ENCODE results near the gene AFAP1. TPM values are rescaled to one million over a fixed set of nuclear protein-coding genes. Genes with fewer than 3 reads are reported as not detected.

The AFAP1 gene
- total RNA-seq, 4 donors from 2014 or later = 8.3 to 27.1 (median 11.1) TPM

- Histone ChIP-seq H3K27me3 (no peaks in the 10 kb centered on the region), H3K27ac (no peak overlapping the region), H3K36me3 (peaks cover 72% of the 10 kb centered on the region), H3K4me3 (no peak overlapping the region), H3K9me3 (no peaks in the 10 kb centered on the region), H3K4me1 (no peaks in the 10 kb centered on the region)
- TF ChIP-seq EP300 (IDR thresholded peaks at IDR 0.05) (no peak), CTCF (IDR thresholded peaks at IDR 0.05) (no peak), POLR2A (IDR thresholded peaks at IDR 0.05) (no peak), POLR2AphosphoS5 (IDR thresholded peaks at IDR 0.05) (no peak)
- DNase-seq (ENCODE audit: low spot score in 2 of 2) = peak in 1 of 2 donors; percentile 19
- WGBS = 77% methylated on average over 6 of the region's 6 CpGs
These were observed 168.6 kb downstream of the AFAP1 start for GRCh38 chr4:7771056-7771455.

GRCh38 chr4:7770224-7771050, 169.2 kb downstream of the AFAP1 start:
- WGBS = 81% methylated on average over 13 of the region's 13 CpGs
- Histone ChIP-seq H3K27ac (no peak overlapping the region), H3K27me3 (no peaks in the 10 kb centered on the region), H3K4me1 (no peaks in the 10 kb centered on the region), H3K4me3 (no peak overlapping the region), H3K9me3 (no peaks in the 10 kb centered on the region), H3K36me3 (peaks cover 78% of the 10 kb centered on the region)
- DNase-seq (ENCODE audit: low spot score in 2 of 2) = peak in 1 of 2 donors; percentile 28
- TF ChIP-seq CTCF (IDR thresholded peaks at IDR 0.05) = peak in 1 of 2 donors; percentile 30
- no peak for TF ChIP-seq POLR2A (IDR thresholded peaks at IDR 0.05)
- TF ChIP-seq POLR2AphosphoS5 (IDR thresholded peaks at IDR 0.05) = no peak
- TF ChIP-seq EP300 (IDR thresholded peaks at IDR 0.05) = no peak

GRCh38 chr4:7769396-7770223, 170.1 kb downstream of the AFAP1 start:
- Histone ChIP-seq H3K36me3 (peaks cover 82% of the 10 kb centered on the region), H3K9me3 (no peaks in the 10 kb centered on the region), H3K27me3 (no peaks in the 10 kb centered on the region), H3K4me1 (no peaks in the 10 kb centered on the region), H3K27ac (no peak overlapping the region), H3K4me3 (no peak overlapping the region)
- no peak for DNase-seq (ENCODE audit: low spot score in 2 of 2)
- no peak for TF ChIP-seq POLR2A (IDR thresholded peaks at IDR 0.05)
- TF ChIP-seq CTCF (IDR thresholded peaks at IDR 0.05) = no peak
- TF ChIP-seq EP300 (IDR thresholded peaks at IDR 0.05) = no peak
- TF ChIP-seq POLR2AphosphoS5 (IDR thresholded peaks at IDR 0.05) = no peak
- WGBS = 83% methylated on average over 17 of the region's 20 CpGs

- 87% methylated on average over 12 of the region's 16 CpGs for WGBS
- TF ChIP-seq POLR2AphosphoS5 (IDR thresholded peaks at IDR 0.05) (no peak), EP300 (IDR thresholded peaks at IDR 0.05) (no peak)
- H3K36me3 ChIP-seq = peaks cover 78% of the 10 kb centered on the region
- no peaks in the 10 kb centered on the region for H3K9me3 ChIP-seq
- no peak overlapping the region for H3K4me3 ChIP-seq
- no peaks in the 10 kb centered on the region for H3K27me3 ChIP-seq
- H3K4me1 ChIP-seq = no peaks in the 10 kb centered on the region
- no peak overlapping the region for H3K27ac ChIP-seq
- DNase-seq (ENCODE audit: low spot score in 2 of 2) = no peak
These were observed 170.9 kb downstream of the AFAP1 start for GRCh38 chr4:7768736-7769135.

- H3K4me3 ChIP-seq = no peak overlapping the region
- no peak for TF ChIP-seq POLR2AphosphoS5 (IDR thresholded peaks at IDR 0.05)
- TF ChIP-seq EP300 (IDR thresholded peaks at IDR 0.05) = no peak
- no peak for TF ChIP-seq POLR2A (IDR thresholded peaks at IDR 0.05)
- no peak for TF ChIP-seq CTCF (IDR thresholded peaks at IDR 0.05)
- no peaks in the 10 kb centered on the region for H3K9me3 ChIP-seq
- H3K27ac ChIP-seq = no peak overlapping the region
- H3K4me1 ChIP-seq = no peaks in the 10 kb centered on the region
- 85% methylated on average over 13 of the region's 13 CpGs for WGBS
- no peak for DNase-seq (ENCODE audit: low spot score in 2 of 2)
- no peaks in the 10 kb centered on the region for H3K27me3 ChIP-seq
- peaks cover 78% of the 10 kb centered on the region for H3K36me3 ChIP-seq
These were observed 171.7 kb downstream of the AFAP1 start for GRCh38 chr4:7767966-7768365.
